ENCODE data around the gene PMS2. TPM values are rescaled to one million over a fixed set of nuclear protein-coding genes. Genes with fewer than 3 reads are reported as not detected.
"Not testable (repeated sequence)": the region's sequence is repeated elsewhere in the genome, so short reads cannot be mapped to it uniquely, and the experiment has no call there.

The PMS2 gene
- total and polyA plus RNA-seq, 2 experiments from 2014 or later, result 5.2 to 15.6 TPM

DNA sequence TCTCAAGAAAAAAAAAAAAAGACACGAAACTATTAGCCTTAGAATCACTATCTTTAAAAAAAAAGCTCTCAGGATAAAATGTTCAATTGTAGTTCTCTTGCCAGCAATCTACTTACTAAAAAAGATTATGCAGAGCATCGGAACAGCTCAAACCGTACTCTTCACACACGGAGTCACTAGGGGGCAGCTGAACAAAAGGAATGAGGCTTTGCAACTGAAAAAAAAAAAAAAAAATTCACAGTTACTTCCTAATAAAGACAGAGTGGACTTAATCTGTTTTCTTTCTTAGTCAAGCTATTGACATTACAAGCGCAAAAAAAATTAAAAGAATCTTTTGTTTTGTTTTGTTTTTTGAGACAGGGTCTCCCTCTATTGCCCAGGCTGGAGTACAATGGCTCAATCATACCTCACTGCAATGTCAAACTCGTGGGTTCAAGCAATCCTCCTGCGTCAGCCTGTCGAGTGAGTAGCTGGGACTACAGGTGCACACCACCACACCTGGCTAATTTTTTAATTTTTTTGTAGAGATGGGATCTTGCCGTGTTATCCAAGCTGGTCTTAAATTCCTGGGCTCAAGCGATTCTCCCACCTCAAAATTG is 11.5 kb downstream of the PMS2 start:
- no peaks in the 10 kb centered on the region; the same call in 2 of the 3 replicates for H3K9me3 Mint-ChIP-seq
- no peaks in the 10 kb centered on the region for H3K27me3 ChIP-seq (ENCODE audit: insufficient read depth)
- DNase-seq (ENCODE audit: low spot score) (peak; percentile 67), ATAC-seq (peak; percentile 47)
- H3K4me3 ChIP-seq, result no peak overlapping the region
- no peaks in the 10 kb centered on the region for H3K4me1 Mint-ChIP-seq
- no peak overlapping the region for H3K27ac Mint-ChIP-seq
- H3K4me3 Mint-ChIP-seq, result no peak overlapping the region
- no peak overlapping the region for H3K27ac ChIP-seq (ENCODE audit: low read depth)
- H2AFZ ChIP-seq, result no peak overlapping the region
- H3K4me2 ChIP-seq, result no peak overlapping the region
- peaks cover 4% of the 10 kb centered on the region for H3K27me3 Mint-ChIP-seq (ENCODE audit: insufficient read depth, low read depth, poor library complexity)
- peaks cover 71% of the 10 kb centered on the region for H3K36me3 Mint-ChIP-seq (ENCODE audit: low read depth)
- H3F3A ChIP-seq (replicated peaks; ENCODE audit: low read depth), result no peaks in the 10 kb centered on the region
- no peaks in the 10 kb centered on the region for H3K9me2 ChIP-seq (ENCODE audit: insufficient read depth)
- peaks cover 42% of the 10 kb centered on the region for H3K36me3 ChIP-seq (ENCODE audit: insufficient read depth)
- H4K20me1 ChIP-seq (replicated peaks; ENCODE audit: insufficient read depth), result peaks cover 5% of the 10 kb centered on the region; the same call in 1 of the 2 replicates
- no peak for TF ChIP-seq EZH2phosphoT487 (IDR thresholded peaks at IDR 0.05; ENCODE audit: unreplicated experiment)
- no peak for TF ChIP-seq ZNF114 (CRISPR knock-in tag; IDR thresholded peaks at IDR 0.05)
- peak; percentile 62 to 74 for TF ChIP-seq CTCF (conservative IDR thresholded peaks at IDR 0.05; ENCODE audit: low read depth in 2 of 2)
- H3K4me1 ChIP-seq (ENCODE audit: insufficient read depth), result no peaks in the 10 kb centered on the region
- no peaks in the 10 kb centered on the region for H3K79me2 ChIP-seq (replicated peaks; ENCODE audit: insufficient read depth)

- not testable (repeated sequence) for H3K9me3 Mint-ChIP-seq
Observed at GRCh38 chr7:5987061-5987460, 21.8 kb downstream of the PMS2 start.

DNA sequence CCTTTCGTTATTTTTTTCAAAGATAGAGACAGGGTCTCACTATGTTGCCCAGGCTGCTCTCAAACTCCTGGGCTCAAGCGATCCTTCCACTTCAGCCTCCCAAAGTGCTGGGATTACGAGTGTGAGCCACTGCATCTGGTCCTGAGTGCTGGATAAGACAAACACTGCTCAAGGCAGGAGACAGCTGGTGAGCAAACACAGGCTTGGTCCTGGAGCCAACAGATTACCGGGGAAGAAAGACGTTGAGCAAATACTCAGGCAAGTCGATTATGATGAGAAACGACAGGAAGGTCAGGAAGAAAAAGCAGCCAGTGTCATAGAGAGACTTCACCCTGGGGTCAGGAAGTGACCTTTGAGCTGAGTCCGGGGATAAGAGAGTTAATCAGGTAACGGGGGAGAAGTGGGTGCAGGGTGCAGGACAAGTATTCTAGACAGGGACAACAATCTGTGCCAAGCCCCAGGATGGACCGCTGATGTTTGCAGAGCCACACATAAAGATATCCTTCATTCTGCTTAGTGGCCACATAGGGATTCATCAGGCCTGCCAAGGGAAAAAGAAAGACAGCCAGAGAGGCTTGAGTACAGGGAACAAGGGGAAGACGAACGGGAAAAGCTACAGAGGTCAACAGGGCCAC is 29.1 kb downstream of the PMS2 start:
- H3K27me3 ChIP-seq (ENCODE audit: insufficient read depth); H2AFZ ChIP-seq; DNase-seq (ENCODE audit: low spot score); H3K79me2 ChIP-seq (replicated peaks; ENCODE audit: insufficient read depth); H3K4me1 ChIP-seq (ENCODE audit: insufficient read depth); H3K9me3 Mint-ChIP-seq; H3K4me3 Mint-ChIP-seq; ATAC-seq; H3K4me1 Mint-ChIP-seq; H3K4me2 ChIP-seq; H3K27me3 Mint-ChIP-seq (ENCODE audit: insufficient read depth, low read depth, poor library complexity); H3F3A ChIP-seq (replicated peaks; ENCODE audit: low read depth); H3K36me3 ChIP-seq (ENCODE audit: insufficient read depth); H3K9me2 ChIP-seq (ENCODE audit: insufficient read depth); H3K27ac Mint-ChIP-seq; H3K4me3 ChIP-seq; H4K20me1 ChIP-seq (replicated peaks; ENCODE audit: insufficient read depth); H3K27ac ChIP-seq (ENCODE audit: low read depth): not testable (repeated sequence)
- peaks cover 24% of the 10 kb centered on the region for H3K36me3 Mint-ChIP-seq (ENCODE audit: low read depth)

More at GRCh38 chr7:5987061-5987460, 21.8 kb downstream of the PMS2 start:
- not testable (repeated sequence) for H3F3A ChIP-seq (replicated peaks; ENCODE audit: low read depth); H2AFZ ChIP-seq; H4K20me1 ChIP-seq (replicated peaks; ENCODE audit: insufficient read depth); H3K9me2 ChIP-seq (ENCODE audit: insufficient read depth); H3K4me3 Mint-ChIP-seq; H3K27me3 ChIP-seq (ENCODE audit: insufficient read depth); H3K4me3 ChIP-seq; H3K4me1 Mint-ChIP-seq; H3K27ac Mint-ChIP-seq; H3K27ac ChIP-seq (ENCODE audit: low read depth); H3K27me3 Mint-ChIP-seq (ENCODE audit: insufficient read depth, low read depth, poor library complexity); H3K4me2 ChIP-seq; H3K4me1 ChIP-seq (ENCODE audit: insufficient read depth); H3K79me2 ChIP-seq (replicated peaks; ENCODE audit: insufficient read depth); DNase-seq (ENCODE audit: low spot score); ATAC-seq
- H3K36me3 Mint-ChIP-seq (ENCODE audit: low read depth), result peaks cover 49% of the 10 kb centered on the region
- peaks cover 12% of the 10 kb centered on the region for H3K36me3 ChIP-seq (ENCODE audit: insufficient read depth)

DNA sequence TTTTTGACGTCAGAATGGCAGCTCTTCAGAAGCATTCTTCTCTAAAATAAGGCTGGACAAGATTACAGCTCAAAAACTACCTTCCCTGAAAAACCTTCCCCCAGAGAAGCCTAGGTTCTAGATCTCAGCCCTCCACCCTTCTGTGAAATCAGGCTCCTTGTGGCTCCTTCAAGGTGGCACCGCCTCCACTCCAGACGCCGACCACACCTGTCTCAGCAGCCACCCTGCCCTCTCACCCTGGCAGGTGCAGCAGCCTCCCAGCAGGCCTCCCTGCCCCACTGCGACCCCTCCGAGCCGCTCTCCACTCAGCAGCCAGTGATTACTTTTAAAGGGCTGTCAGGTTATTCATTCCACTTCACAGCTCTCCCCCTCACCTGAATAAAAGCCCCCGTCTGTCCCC is 35.3 kb downstream of the PMS2 start:
- H3K27ac ChIP-seq (ENCODE audit: low read depth); H3K27me3 Mint-ChIP-seq (ENCODE audit: insufficient read depth, low read depth, poor library complexity); DNase-seq (ENCODE audit: low spot score); ATAC-seq; H2AFZ ChIP-seq; H3K4me1 Mint-ChIP-seq; H3K27ac Mint-ChIP-seq; H3K9me2 ChIP-seq (ENCODE audit: insufficient read depth); H3K36me3 ChIP-seq (ENCODE audit: insufficient read depth); H3K9me3 Mint-ChIP-seq; H3K79me2 ChIP-seq (replicated peaks; ENCODE audit: insufficient read depth); H3F3A ChIP-seq (replicated peaks; ENCODE audit: low read depth); H3K4me3 ChIP-seq; H3K4me2 ChIP-seq; H3K36me3 Mint-ChIP-seq (ENCODE audit: low read depth); H4K20me1 ChIP-seq (replicated peaks; ENCODE audit: insufficient read depth); H3K27me3 ChIP-seq (ENCODE audit: insufficient read depth); H3K4me3 Mint-ChIP-seq; H3K4me1 ChIP-seq (ENCODE audit: insufficient read depth): not testable (repeated sequence)

- not testable (repeated sequence) for H3K27me3 ChIP-seq (ENCODE audit: insufficient read depth); H3K27ac Mint-ChIP-seq; H3K27me3 Mint-ChIP-seq (ENCODE audit: insufficient read depth, low read depth, poor library complexity); H3F3A ChIP-seq (replicated peaks; ENCODE audit: low read depth); H4K20me1 ChIP-seq (replicated peaks; ENCODE audit: insufficient read depth); H3K36me3 Mint-ChIP-seq (ENCODE audit: low read depth); H3K4me2 ChIP-seq; H3K27ac ChIP-seq (ENCODE audit: low read depth); H3K4me1 Mint-ChIP-seq; H3K9me2 ChIP-seq (ENCODE audit: insufficient read depth); H3K79me2 ChIP-seq (replicated peaks; ENCODE audit: insufficient read depth); H3K4me1 ChIP-seq (ENCODE audit: insufficient read depth); H3K9me3 Mint-ChIP-seq; H3K4me3 Mint-ChIP-seq; H3K36me3 ChIP-seq (ENCODE audit: insufficient read depth); H2AFZ ChIP-seq
- ATAC-seq (peak; percentile 98), DNase-seq (ENCODE audit: low spot score) (peak; percentile 4)
- peak within 1 kb of the TSS; percentile 45; the same call in 1 of the 2 replicates for H3K4me3 ChIP-seq
Observed at GRCh38 chr7:5970347-5970911, 38.4 kb downstream of the PMS2 start, which contains the start of gene RSPH10B. RSPH10B (minus strand) TSS chr7:5970689; CDS start chr7:5967116, 3,573 bp downstream.
